Trophoblast cell (in vitro differentiated cells and primary cell): ENCODE results near the gene ADK.
"Not testable (repeated sequence)": the region's sequence is repeated elsewhere in the genome, so short reads cannot be mapped to it uniquely, and the experiment has no call there.

Source experiments
- DNase-seq, 2 donors: peaks; one replicate each; pipeline ENCODE4 v3.0.0-alpha.2; 2016
- H2AFZ ChIP-seq: 2 replicates; pipeline ENCODE4 v1.6.1; 2013; ENCODE audit warnings: low read length, moderate library complexity, mild to moderate bottlenecking; ENCODE audit not compliant: insufficient read depth, poor library complexity
- H2AK5ac ChIP-seq: 2 replicates; pipeline ENCODE4 v1.6.1; 2013; ENCODE audit warnings: mild to moderate bottlenecking, low read length
- H2BK120ac ChIP-seq: 2 replicates; pipeline ENCODE4 v1.6.1; 2013; ENCODE audit warnings: low read length, mild to moderate bottlenecking, moderate library complexity; ENCODE audit not compliant: insufficient read depth, poor library complexity
- H2BK12ac ChIP-seq: 2 replicates; pipeline ENCODE4 v1.6.1; 2013; ENCODE audit warnings: mild to moderate bottlenecking, low read length, moderate library complexity
- H2BK5ac ChIP-seq: 2 replicates; pipeline ENCODE4 v1.6.1; 2013; ENCODE audit warnings: low read length, low read depth, moderate library complexity, mild to moderate bottlenecking; ENCODE audit not compliant: poor library complexity
- H3K14ac ChIP-seq: 2 replicates; pipeline ENCODE4 v1.6.1; 2013; ENCODE audit warnings: mild to moderate bottlenecking, low read length
- H3K18ac ChIP-seq: 2 replicates; pipeline ENCODE4 v1.6.1; 2013; ENCODE audit warnings: mild to moderate bottlenecking, low read length
- H3K23ac ChIP-seq: 2 replicates; pipeline ENCODE4 v1.6.1; 2013; ENCODE audit warnings: low read length
- H3K27ac ChIP-seq: 2 replicates; pipeline ENCODE4 v1.5.1; 2013; ENCODE audit warnings: low read depth, mild to moderate bottlenecking, inconsistent platforms, low read length, moderate library complexity
- H3K27me3 ChIP-seq: 2 replicates; pipeline ENCODE4 v1.6.1; 2013; ENCODE audit warnings: inconsistent platforms, mild to moderate bottlenecking, low read length, moderate library complexity; ENCODE audit not compliant: insufficient read depth
- H3K36me3 ChIP-seq, 2 experiments: 1 replicate in 1 of 2; 2 replicates in 1 of 2; pipeline ENCODE4 v1.6.1; 2013; ENCODE audit warnings: low read length in 2 of 2, mild to moderate bottlenecking in 2 of 2, moderate library complexity in 1 of 2; ENCODE audit not compliant: insufficient read depth in 2 of 2, control insufficient read depth in 1 of 2
- H3K4ac ChIP-seq: 2 replicates; pipeline ENCODE4 v1.6.1; 2013; ENCODE audit warnings: low read depth, mild to moderate bottlenecking, low read length, moderate library complexity
- H3K4me1 ChIP-seq, 2 experiments: 1 replicate in 1 of 2; 2 replicates in 1 of 2; pipeline ENCODE4 v1.6.1; 2013; ENCODE audit warnings: low read length in 2 of 2, mild to moderate bottlenecking in 2 of 2, moderate library complexity in 1 of 2; ENCODE audit not compliant: insufficient read depth in 2 of 2, control insufficient read depth in 1 of 2
- H3K4me2 ChIP-seq: 2 replicates; pipeline ENCODE4 v1.6.1; 2013; ENCODE audit warnings: inconsistent platforms, mild to moderate bottlenecking, low read length, moderate library complexity
- H3K4me3 ChIP-seq: 2 replicates; pipeline ENCODE4 v1.5.1; 2013; ENCODE audit warnings: mild to moderate bottlenecking, low read depth, low read length, inconsistent platforms
- H3K79me1 ChIP-seq: one replicate; pipeline ENCODE4 v1.6.1; 2013; ENCODE audit warnings: low read length
- H3K79me2 ChIP-seq: 2 replicates; pipeline ENCODE4 v1.6.1; 2013; ENCODE audit warnings: low read length, mild to moderate bottlenecking; ENCODE audit not compliant: control insufficient read depth, insufficient read depth, poor library complexity
- H3K9ac ChIP-seq: 2 replicates; pipeline ENCODE4 v1.6.1; 2013; ENCODE audit warnings: mild to moderate bottlenecking, low read length
- H3K9me3 ChIP-seq: 2 replicates; pipeline ENCODE4 v1.6.1; 2013; ENCODE audit warnings: low read depth, mild to moderate bottlenecking, control low read depth, inconsistent platforms, low read length; ENCODE audit not compliant: insufficient read depth
- H4K12ac ChIP-seq: 2 replicates; pipeline ENCODE4 v1.6.1; 2013; ENCODE audit warnings: low read depth, mild to moderate bottlenecking, low read length, moderate library complexity
- H4K8ac ChIP-seq: 2 replicates; pipeline ENCODE4 v1.6.1; 2013; ENCODE audit warnings: low read depth, mild to moderate bottlenecking, low read length, moderate library complexity
- H4K91ac ChIP-seq: one replicate; pipeline ENCODE4 v1.6.1; 2013; ENCODE audit warnings: low read depth, mild to moderate bottlenecking, low read length, moderate library complexity
- WGBS: extraction: QIAGEN DNeasy Blood & Tissue Kit; methylation state at CpG from one replicate; pipeline ENCODE4 v1.1.7; 2013; ENCODE audit warnings: missing lambda C conversion rate; ENCODE audit not compliant: insufficient read length, insufficient coverage; ENCODE audit errors: extremely low coverage; 5-methylcytosine and 5-hydroxymethylcytosine counted together

Gene ADK

GRCh38 chr10:74222467-74222866 lies 71.4 kb downstream of the ADK start:
- not testable (repeated sequence) for H3K4me3 ChIP-seq, H3K4me2 ChIP-seq, H3K9me3 ChIP-seq, H4K12ac ChIP-seq, H3K18ac ChIP-seq, H4K8ac ChIP-seq, H3K23ac ChIP-seq, H4K91ac ChIP-seq, H3K27ac ChIP-seq, H3K4ac ChIP-seq, H3K79me2 ChIP-seq, DNase-seq, H3K9ac ChIP-seq, H2BK5ac ChIP-seq, H3K36me3 ChIP-seq, H2BK120ac ChIP-seq, H2AFZ ChIP-seq, H3K79me1 ChIP-seq, H3K14ac ChIP-seq, H3K4me1 ChIP-seq, H2BK12ac ChIP-seq, H3K27me3 ChIP-seq, H2AK5ac ChIP-seq
- no CpG with 5 or more reads among the region's 4 CpGs for WGBS

- Histone ChIP-seq H4K12ac (no peak overlapping the region), H3K9me3 (no peaks in the 10 kb centered on the region), H3K4me3 (no peak overlapping the region), H4K8ac (no peak overlapping the region), H3K14ac (no peak overlapping the region), H3K18ac (no peak overlapping the region), H2BK12ac (no peak overlapping the region), H3K23ac (no peak overlapping the region), H2BK5ac (no peak overlapping the region), H2AFZ (no peak overlapping the region), H4K91ac (no peak overlapping the region), H2AK5ac (no peak overlapping the region), H2BK120ac (no peak overlapping the region), H3K79me1 (no peaks in the 10 kb centered on the region), H3K36me3 (no peaks in the 10 kb centered on the region), H3K9ac (no peak overlapping the region), H3K4me1 (no peaks in the 10 kb centered on the region), H3K4ac (no peak overlapping the region), H3K27me3 (no peaks in the 10 kb centered on the region), H3K79me2 (no peaks in the 10 kb centered on the region), H3K27ac (no peak overlapping the region), H3K4me2 (no peak overlapping the region)
- WGBS = no CpG with 5 or more reads among the region's 9 CpGs
- DNase-seq = peak; percentile 59 to 89
Measured at GRCh38 chr10:74223755-74224529, 72.9 kb downstream of the ADK start.

GRCh38 chr10:74227697-74228424 lies 76.8 kb downstream of the ADK start:
- no CpG with 5 or more reads among the region's 3 CpGs for WGBS
- H3K4me2 ChIP-seq = no peak overlapping the region
- no peaks in the 10 kb centered on the region for H3K27me3 ChIP-seq
- H3K4me3 ChIP-seq = no peak overlapping the region
- H3K18ac ChIP-seq = no peak overlapping the region
- no peak overlapping the region for H2AK5ac ChIP-seq
- no peaks in the 10 kb centered on the region for H3K4me1 ChIP-seq
- no peak overlapping the region for H4K12ac ChIP-seq
- H2BK120ac ChIP-seq = no peak overlapping the region
- no peaks in the 10 kb centered on the region for H3K36me3 ChIP-seq
- no peak overlapping the region for H4K91ac ChIP-seq
- no peak overlapping the region for H2BK12ac ChIP-seq
- H3K27ac ChIP-seq = no peak overlapping the region
- H2BK5ac ChIP-seq = no peak overlapping the region
- DNase-seq = peak in 1 of 2 donors; percentile 11
- no peak overlapping the region for H3K4ac ChIP-seq
- no peaks in the 10 kb centered on the region for H3K79me2 ChIP-seq
- H3K14ac ChIP-seq = no peak overlapping the region
- no peak overlapping the region for H3K9ac ChIP-seq
- H2AFZ ChIP-seq = no peak overlapping the region
- H3K23ac ChIP-seq = no peak overlapping the region
- no peaks in the 10 kb centered on the region for H3K9me3 ChIP-seq
- no peaks in the 10 kb centered on the region for H3K79me1 ChIP-seq
- H4K8ac ChIP-seq = no peak overlapping the region

- Histone ChIP-seq H3K23ac (no peak overlapping the region), H2AFZ (no peak overlapping the region), H3K4me2 (no peak overlapping the region), H3K79me2 (no peaks in the 10 kb centered on the region), H3K4ac (no peak overlapping the region), H3K4me1 (peaks cover 2 to 3% of the 10 kb centered on the region in 2 experiments), H2BK5ac (no peak overlapping the region), H2AK5ac (no peak overlapping the region), H4K8ac (no peak overlapping the region), H3K27me3 (no peaks in the 10 kb centered on the region), H3K79me1 (no peaks in the 10 kb centered on the region), H3K36me3 (no peaks in the 10 kb centered on the region), H4K12ac (no peak overlapping the region), H3K14ac (no peak overlapping the region), H3K18ac (no peak overlapping the region), H2BK12ac (no peak overlapping the region), H3K27ac (no peak overlapping the region), H4K91ac (no peak overlapping the region), H3K9ac (no peak overlapping the region), H3K9me3 (no peaks in the 10 kb centered on the region), H3K4me3 (no peak overlapping the region), H2BK120ac (no peak overlapping the region)
- WGBS = no CpG with 5 or more reads among the region's 2 CpGs
- peak; percentile 51 to 59 for DNase-seq
Measured at GRCh38 chr10:74231375-74231774, 80.4 kb downstream of the ADK start.
